Fibroblast of lung (primary cell): Measurements from ENCODE around the gene RND3.

Experiments used
- EZH2 ChIP-seq: IDR thresholded peaks from 2 replicates; pipeline ENCODE4 v1.5.1; 2012; ENCODE audit warnings: low read length, control low read depth, mild to moderate bottlenecking; ENCODE audit errors: missing control alignments
- TF ChIP-seq, protein P1 (sequence below), 2 donors: IDR thresholded peaks in 1 of 2; conservative IDR thresholded peaks in 1 of 2; 1 replicate in 1 of 2; 2 replicates in 1 of 2; pipeline ENCODE4 v1.5.1; 2011 to 2012; ENCODE audit warnings: low read length in 2 of 2, control low read depth in 1 of 2, inconsistent platforms in 1 of 2, low read depth in 1 of 2, mild to moderate bottlenecking in 1 of 2

DNA sequence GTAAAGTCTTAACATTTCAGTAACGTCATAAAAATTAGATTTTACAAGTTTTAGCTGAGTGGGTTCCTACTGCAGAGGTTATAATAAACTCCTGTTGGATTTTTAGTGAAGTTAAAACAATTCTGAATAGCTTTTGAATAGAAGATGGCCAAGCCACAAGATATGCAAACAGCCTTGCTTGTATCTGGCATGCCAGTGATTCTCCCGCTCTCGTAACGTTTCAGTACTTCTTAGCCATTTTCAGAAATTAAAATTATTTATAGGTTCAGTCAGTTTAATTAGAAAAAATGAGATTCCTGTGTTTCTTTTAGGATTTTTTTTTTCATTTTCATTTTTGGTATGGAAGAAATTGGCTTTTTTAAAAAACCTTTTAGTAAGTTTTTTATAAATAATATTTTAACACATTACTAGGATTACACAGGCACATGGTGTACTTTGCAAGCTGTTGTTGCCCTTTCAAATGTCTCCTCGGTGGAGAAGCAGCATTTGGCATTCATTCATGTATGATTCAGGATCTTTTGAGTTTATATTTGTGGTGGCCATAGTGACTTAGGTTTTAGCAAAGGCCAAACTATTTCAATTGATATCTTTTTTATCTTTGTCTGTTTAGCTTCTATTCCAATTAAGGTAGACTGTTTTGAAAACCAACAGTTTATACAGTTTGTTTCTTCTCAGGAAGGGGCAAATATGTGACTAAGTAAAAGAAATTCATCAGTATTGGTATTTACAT lies 30.6 kb upstream of the RND3 start:
- TF ChIP-seq, protein P1, sequence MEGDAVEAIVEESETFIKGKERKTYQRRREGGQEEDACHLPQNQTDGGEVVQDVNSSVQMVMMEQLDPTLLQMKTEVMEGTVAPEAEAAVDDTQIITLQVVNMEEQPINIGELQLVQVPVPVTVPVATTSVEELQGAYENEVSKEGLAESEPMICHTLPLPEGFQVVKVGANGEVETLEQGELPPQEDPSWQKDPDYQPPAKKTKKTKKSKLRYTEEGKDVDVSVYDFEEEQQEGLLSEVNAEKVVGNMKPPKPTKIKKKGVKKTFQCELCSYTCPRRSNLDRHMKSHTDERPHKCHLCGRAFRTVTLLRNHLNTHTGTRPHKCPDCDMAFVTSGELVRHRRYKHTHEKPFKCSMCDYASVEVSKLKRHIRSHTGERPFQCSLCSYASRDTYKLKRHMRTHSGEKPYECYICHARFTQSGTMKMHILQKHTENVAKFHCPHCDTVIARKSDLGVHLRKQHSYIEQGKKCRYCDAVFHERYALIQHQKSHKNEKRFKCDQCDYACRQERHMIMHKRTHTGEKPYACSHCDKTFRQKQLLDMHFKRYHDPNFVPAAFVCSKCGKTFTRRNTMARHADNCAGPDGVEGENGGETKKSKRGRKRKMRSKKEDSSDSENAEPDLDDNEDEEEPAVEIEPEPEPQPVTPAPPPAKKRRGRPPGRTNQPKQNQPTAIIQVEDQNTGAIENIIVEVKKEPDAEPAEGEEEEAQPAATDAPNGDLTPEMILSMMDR (conservative IDR thresholded peaks at IDR 0.05 in 1 of 2, IDR thresholded peaks at IDR 0.05 in 1 of 2; ENCODE audit: low read depth in 1 of 2, low read length in 2 of 2): no peak
- TF ChIP-seq EZH2: no peak
